Retinal pigment epithelial cell (primary cell): ENCODE measurements around the gene SRCAP.

Source experiments
- DNase-seq: peaks from one replicate; pipeline ENCODE4 v3.0.0-alpha.2; 2010; ENCODE audit warnings: low read depth
- H3K4me3 ChIP-seq: 2 replicates; pipeline ENCODE4 v1.5.1; 2011; ENCODE audit warnings: mild to moderate bottlenecking, low read length, control low read depth, moderate library complexity
- CTCF ChIP-seq: conservative IDR thresholded peaks from 2 replicates; pipeline ENCODE4 v1.5.1; 2011; ENCODE audit warnings: low read depth, low read length, control low read depth, inconsistent platforms

The SRCAP gene

GRCh38 chr16:30669903-30670824 lies 28.8 kb upstream of the SRCAP start:
- DNase-seq = no peak
- TF ChIP-seq CTCF = peak; percentile 14
- H3K4me3 ChIP-seq = no peak overlapping the region

GRCh38 chr16:30675143-30675542 lies 23.8 kb upstream of the SRCAP start:
- DNase-seq = no peak
- no peak for TF ChIP-seq CTCF

GRCh38 chr16:30677931-30678585 lies 20.9 kb upstream of the SRCAP start:
- H3K4me3 ChIP-seq = no peak overlapping the region
- no peak for DNase-seq
- no peak for TF ChIP-seq CTCF

More at GRCh38 chr16:30675143-30675542, 23.8 kb upstream of the SRCAP start:
- H3K4me3 ChIP-seq = no peak overlapping the region

GRCh38 chr16:30678586-30678970 lies 20.4 kb upstream of the SRCAP start:
- no peak overlapping the region for H3K4me3 ChIP-seq
- DNase-seq = no peak
- TF ChIP-seq CTCF = no peak

GRCh38 chr16:30680326-30680725 lies 18.6 kb upstream of the SRCAP start:
- DNase-seq = no peak
- TF ChIP-seq CTCF = no peak
- no peak overlapping the region for H3K4me3 ChIP-seq

- no peak for DNase-seq
- no peak for TF ChIP-seq CTCF
- no peak overlapping the region for H3K4me3 ChIP-seq
These were observed 10.3 kb upstream of the SRCAP start for GRCh38 chr16:30688701-30689100.
